Uterus (tissue), 2 donors: Measurements from ENCODE around the gene FOXA2.

Source experiments
- CTCF ChIP-seq, 4 experiments: fragments of 200-600 bp in 2 of 4; fragments of 450-650 bp in 2 of 4; sonication (generic) in 2 of 4; IDR thresholded peaks; one replicate each; pipeline ENCODE4 v1.5.1; 2016 to 2019; ENCODE audit warnings: antibody characterized with exemption in 4 of 4, mild to moderate bottlenecking in 2 of 4, moderate library complexity in 1 of 4
- POLR2A ChIP-seq, 2 donors: fragments of 450-650 bp; IDR thresholded peaks; one replicate each; pipeline ENCODE4 v1.6.1; 2016; ENCODE audit warnings: antibody characterized with exemption in 2 of 2, mild to moderate bottlenecking in 1 of 2, moderate library complexity in 1 of 2

GRCh38 chr20:22578221-22579118 is 5.9 kb downstream of the FOXA2 start:
- TF ChIP-seq CTCF (IDR thresholded peaks at IDR 0.05) (no peak), POLR2A (IDR thresholded peaks at IDR 0.05) (no peak)
